NT2/D1 (cell line): ENCODE results near the gene TBC1D2B.
"Not testable (repeated sequence)": the region's sequence is repeated elsewhere in the genome, so short reads cannot be mapped to it uniquely, and the experiment has no call there.

Source experiments
- DNase-seq: peaks from one replicate; pipeline ENCODE4 v3.0.0-alpha.2; 2011; ENCODE audit warnings: low read depth, low spot score
- H3K27me3 ChIP-seq: 2 replicates; pipeline ENCODE4 v1.6.0; 2011; ENCODE audit warnings: mild to moderate bottlenecking; ENCODE audit not compliant: insufficient read length, insufficient read depth
- H3K36me3 ChIP-seq: 2 replicates; pipeline ENCODE4 v1.6.1; 2011; ENCODE audit warnings: mild to moderate bottlenecking, low read length, mixed read lengths; ENCODE audit not compliant: insufficient read depth, insufficient read length
- H3K4me1 ChIP-seq: 2 replicates; pipeline ENCODE4 v1.5.1; 2011; ENCODE audit not compliant: insufficient read depth, insufficient read length
- H3K4me3 ChIP-seq: 2 replicates; pipeline ENCODE4 v1.5.1; 2011; ENCODE audit warnings: low read depth; ENCODE audit not compliant: insufficient read length
- H3K9ac ChIP-seq: 2 replicates; pipeline ENCODE4 v1.6.0; 2011; ENCODE audit warnings: low read depth; ENCODE audit not compliant: insufficient read length
- H3K9me3 ChIP-seq: 2 replicates; pipeline ENCODE4 v1.5.1; 2011; ENCODE audit warnings: mild to moderate bottlenecking, low read length; ENCODE audit not compliant: insufficient read depth
- SUZ12 ChIP-seq: IDR thresholded peaks from 2 replicates; pipeline ENCODE4 v1.6.1; 2011; ENCODE audit not compliant: insufficient read length, insufficient read depth; ENCODE audit errors: extremely low read depth
- YY1 ChIP-seq: IDR thresholded peaks from 2 replicates; pipeline ENCODE4 v1.6.1; 2011; ENCODE audit not compliant: insufficient read length, insufficient read depth
- ZNF274 ChIP-seq: IDR thresholded peaks from 2 replicates; pipeline ENCODE4 v1.6.1; 2011; ENCODE audit warnings: mild to moderate bottlenecking, low read depth, low read length

TBC1D2B gene

DNA sequence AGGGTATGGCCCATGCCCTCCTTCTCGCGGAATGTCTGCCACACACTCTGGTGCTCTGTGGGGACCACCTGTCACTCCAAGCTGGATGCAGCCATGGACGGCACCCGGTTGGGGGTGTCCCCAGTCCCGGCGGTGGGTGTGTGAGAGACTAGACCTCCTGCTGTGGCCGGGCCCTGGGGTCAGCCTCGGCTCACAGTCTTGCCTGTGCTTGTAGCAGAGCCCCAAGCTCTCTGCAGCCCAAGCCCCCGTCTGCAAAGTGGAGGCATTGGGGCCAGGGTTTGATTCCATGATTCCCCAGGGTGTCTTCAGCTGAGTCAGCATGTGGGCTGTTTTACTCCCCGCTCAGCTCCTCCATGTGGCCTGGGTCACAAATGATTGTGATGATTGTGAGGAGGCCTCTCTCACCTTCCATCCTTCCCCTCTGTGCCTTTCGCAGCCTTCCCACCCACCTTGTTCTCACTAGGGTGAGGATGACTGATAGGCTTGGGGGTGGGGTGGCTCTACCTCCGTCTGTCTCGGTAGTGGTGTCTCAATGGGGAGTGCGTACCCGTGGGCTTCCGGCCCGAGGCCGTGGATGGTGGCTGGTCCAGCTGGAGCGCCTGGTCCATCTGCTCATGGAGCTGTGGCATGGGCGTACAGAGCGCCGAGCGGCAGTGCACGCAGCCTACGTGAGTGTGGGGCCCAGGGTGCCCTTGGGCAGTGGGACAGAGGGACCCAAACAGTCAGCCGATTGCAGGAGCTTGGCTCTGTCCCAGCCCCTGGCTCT is 100.6 kb downstream of the TBC1D2B start:
- not testable (repeated sequence) for H3K4me3 ChIP-seq, H3K9ac ChIP-seq, H3K36me3 ChIP-seq, H3K27me3 ChIP-seq, H3K9me3 ChIP-seq, H3K4me1 ChIP-seq, DNase-seq

DNA sequence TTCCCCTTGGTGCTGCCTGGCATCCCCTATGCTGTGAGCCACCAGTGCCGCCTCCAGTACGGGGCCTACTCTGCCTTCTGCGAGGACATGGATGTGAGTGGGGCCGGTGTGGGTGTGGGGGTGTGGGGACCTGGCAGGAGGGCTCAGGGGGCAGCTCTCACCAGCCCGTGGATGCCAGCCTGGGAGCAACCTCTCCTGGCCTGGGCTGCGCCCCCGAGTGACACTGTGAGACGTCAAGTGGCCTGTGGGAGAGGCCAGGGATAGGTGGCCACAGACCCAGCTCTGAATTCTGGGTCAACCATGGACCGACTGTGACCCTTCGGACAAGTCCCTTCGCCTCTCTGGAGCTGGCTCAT is 101.4 kb downstream of the TBC1D2B start:
- not testable (repeated sequence) for H3K36me3 ChIP-seq, H3K4me3 ChIP-seq, H3K27me3 ChIP-seq, H3K9ac ChIP-seq, DNase-seq, H3K9me3 ChIP-seq, H3K4me1 ChIP-seq

DNA sequence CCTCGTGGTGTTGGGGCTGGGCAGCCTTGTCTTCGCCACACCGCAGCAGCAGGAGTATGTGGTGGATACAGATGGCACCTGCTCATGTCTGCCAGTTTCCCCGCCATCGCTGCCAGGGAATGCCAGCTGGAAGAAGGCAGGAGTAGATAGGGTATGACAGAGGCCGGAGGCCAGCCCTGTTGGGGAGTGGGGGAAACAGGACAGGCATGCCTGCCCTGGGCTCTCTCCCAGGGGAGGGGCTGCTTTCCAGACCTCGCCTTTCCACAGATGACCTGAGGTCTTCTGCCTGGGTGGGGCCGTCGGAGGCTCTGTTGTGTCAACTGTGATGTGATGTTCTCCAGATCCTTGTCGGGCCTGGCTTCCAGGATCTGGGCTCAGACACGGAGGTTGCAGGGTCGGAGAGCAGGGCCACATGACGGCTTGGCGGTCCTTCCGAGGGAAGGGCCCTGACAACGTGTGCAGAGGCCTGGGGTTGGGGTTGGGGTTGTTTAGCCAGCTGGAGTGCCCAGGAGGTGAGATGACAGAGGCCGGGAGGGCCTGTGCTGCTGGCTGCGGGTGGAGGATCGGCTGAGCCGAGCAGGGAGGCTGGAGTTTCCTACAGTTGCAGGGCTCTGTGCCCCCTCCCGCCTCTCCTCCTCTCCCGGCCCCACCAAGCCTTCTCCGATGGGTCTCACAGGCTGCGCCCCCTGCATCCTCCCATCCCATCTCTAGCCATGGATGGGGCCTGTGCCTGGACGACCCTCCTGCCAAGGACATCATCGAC is 102.0 kb downstream of the TBC1D2B start:
- Histone ChIP-seq H3K9me3 (no peaks in the 10 kb centered on the region), H3K4me1 (peaks cover 4% of the 10 kb centered on the region), H3K36me3 (no peaks in the 10 kb centered on the region), H3K9ac (no peak overlapping the region), H3K27me3 (no peaks in the 10 kb centered on the region), H3K4me3 (no peak overlapping the region)
- TF ChIP-seq SUZ12 (no peak), ZNF274 (no peak), YY1 (no peak)
- DNase-seq: no peak

DNA sequence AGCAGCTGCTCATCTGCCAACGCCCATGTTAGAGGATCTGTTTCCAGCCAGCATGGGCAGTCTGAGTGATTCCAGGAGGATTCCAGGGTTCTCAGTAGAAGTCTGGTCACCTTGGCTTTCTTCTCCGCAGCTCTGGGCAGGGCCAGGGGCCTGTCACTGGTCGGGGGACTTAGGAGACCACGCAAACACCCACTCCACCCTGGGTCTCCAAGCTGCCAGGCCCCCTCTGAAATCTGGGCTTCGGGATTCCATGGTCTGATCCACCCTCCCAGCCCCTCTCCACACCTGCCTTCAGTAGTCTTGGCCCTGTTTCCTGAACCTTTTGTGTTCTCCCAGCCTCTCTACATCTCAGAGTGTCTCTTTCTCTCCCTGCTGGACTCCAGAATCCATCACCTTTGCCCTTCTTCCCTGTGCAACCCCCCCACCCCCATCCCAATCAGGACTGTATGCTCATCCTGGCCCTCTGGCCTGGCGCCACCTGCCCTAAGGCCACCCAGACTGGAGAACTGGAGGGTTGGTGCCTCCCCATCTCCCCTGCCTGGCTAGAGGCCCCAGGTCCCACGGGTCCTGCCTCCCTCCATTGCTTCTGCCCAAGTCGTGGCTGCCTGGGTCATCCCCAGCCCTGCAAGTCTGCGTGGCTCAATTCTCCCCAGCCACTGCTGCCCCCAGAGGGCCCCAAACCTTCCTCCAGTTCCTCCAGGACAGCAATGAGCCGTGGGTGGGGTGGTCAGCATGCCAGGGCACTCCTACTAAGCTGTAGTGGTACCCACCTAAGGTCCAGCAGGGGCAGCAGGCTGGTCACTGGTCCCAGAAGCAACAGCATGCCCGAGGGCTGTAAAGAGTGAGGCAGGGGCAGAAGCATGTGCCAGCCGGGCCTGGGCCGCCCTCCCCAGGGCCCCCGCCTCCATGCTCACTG is 102.8 kb downstream of the TBC1D2B start:
- H3K4me1 ChIP-seq: peaks cover 4% of the 10 kb centered on the region
- no peaks in the 10 kb centered on the region for H3K36me3 ChIP-seq
- H3K27me3 ChIP-seq: no peaks in the 10 kb centered on the region
- H3K4me3 ChIP-seq: no peak overlapping the region
- DNase-seq: no peak
- no peak for TF ChIP-seq YY1
- TF ChIP-seq ZNF274: no peak
- TF ChIP-seq SUZ12: no peak
- no peaks in the 10 kb centered on the region for H3K9me3 ChIP-seq
- no peak overlapping the region for H3K9ac ChIP-seq

DNA sequence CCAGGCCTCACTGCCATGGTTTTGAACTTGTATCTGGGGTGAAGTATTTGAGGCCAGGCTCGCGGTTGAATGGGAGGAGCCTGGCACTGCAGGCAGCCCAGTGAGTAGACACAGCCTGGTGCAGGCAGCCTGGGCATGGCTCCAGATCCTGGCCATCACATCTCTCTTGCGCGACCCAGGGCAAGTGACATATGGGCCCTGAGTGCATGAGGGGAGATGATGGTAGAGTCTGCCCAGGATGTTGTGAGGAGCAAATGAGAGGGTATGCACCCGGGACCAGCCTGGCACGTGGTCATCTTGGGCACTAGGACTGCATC is 103.5 kb downstream of the TBC1D2B start:
- no peak for DNase-seq
- no peak overlapping the region for H3K9ac ChIP-seq
- no peaks in the 10 kb centered on the region for H3K27me3 ChIP-seq
- H3K9me3 ChIP-seq: no peaks in the 10 kb centered on the region
- TF ChIP-seq ZNF274 (no peak), SUZ12 (no peak), YY1 (no peak)
- peaks cover 2% of the 10 kb centered on the region for H3K4me1 ChIP-seq
- no peak overlapping the region for H3K4me3 ChIP-seq
- H3K36me3 ChIP-seq: no peaks in the 10 kb centered on the region

DNA sequence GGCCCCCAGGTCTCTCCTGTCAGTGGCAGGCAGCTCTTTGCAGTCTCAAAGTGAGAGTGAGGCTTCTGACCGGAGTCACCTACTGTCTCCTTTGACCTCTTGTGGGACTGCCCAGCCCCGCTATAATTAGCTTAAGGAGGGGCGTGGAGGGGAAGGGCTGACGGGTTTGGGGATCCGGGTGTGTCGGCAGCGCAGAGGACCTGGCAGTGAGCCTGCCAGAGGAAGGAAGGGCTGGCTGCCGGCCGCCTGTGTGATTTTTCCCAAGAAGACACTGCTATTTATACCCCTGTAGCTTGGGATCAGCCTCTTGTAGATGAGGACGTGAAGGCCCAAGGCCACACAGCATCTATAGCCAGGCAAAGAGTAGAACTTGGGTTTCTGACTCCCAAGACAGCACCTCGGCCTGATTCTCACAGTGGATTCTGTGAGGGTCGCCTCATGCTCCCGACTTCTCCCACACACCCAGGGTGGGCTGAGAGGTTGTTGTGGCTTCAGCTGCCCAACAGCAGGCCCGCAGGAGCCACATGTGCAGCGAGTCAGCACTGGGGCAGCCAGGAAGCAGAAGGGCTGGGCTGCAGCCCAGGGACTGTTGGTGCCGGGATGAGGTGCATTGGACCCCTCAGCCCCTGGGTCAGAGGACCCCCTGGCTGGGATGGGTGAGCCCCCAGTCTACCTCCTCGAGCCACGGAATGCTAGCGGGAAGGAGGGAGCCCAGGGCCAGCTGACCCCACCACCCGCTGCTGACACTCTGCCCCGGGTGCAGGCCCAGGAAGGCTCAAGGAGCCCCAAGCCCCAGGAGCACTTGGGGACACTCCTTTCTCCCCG is 104.0 kb downstream of the TBC1D2B start:
- H3K4me3 ChIP-seq, H3K9ac ChIP-seq, DNase-seq, H3K27me3 ChIP-seq, H3K36me3 ChIP-seq, H3K4me1 ChIP-seq, H3K9me3 ChIP-seq: not testable (repeated sequence)

DNA sequence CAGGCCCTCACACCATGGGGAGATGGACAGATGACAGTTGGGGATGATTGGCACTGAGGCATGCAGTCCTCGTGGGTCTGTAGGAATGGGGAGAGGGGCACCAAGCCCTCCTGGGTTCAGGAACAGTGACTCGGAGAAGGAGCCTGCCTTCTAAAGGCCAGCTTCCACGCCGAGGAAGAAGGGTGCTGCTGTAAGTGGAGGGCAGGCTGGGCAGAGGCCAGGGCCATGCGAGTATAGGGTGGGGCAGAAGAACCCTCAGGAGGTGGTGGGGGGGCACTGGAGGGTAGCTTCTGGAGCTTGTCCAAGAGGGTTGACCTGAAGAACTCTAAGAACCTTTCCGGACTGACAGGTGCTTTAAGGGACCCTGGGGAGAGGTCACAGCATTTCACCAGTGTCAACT is 104.8 kb downstream of the TBC1D2B start:
- not testable (repeated sequence) for H3K27me3 ChIP-seq, H3K9me3 ChIP-seq, H3K9ac ChIP-seq, DNase-seq, H3K4me3 ChIP-seq, H3K36me3 ChIP-seq, H3K4me1 ChIP-seq

DNA sequence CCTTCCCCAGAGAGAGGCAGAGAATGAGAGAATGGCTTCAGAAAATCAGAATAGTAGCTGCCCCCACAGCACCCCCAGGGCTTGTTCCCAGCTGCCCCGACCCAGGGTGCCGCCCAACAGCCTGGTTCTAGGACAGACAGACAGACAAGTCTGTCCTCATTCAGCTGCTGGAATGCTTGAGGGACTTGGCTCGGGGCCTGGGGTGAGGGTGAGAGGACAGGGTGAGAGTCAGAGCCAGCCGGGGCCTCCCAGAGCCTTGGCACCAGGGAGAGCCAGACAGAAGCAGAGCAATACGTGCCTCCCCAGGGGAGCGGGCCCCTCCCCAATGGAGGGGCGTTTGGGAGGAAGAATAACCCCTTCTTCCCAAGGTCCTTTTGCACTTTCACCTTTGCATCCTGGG is 105.6 kb downstream of the TBC1D2B start:
- not testable (repeated sequence) for H3K4me3 ChIP-seq, H3K9ac ChIP-seq, DNase-seq, H3K9me3 ChIP-seq, H3K36me3 ChIP-seq, H3K4me1 ChIP-seq, H3K27me3 ChIP-seq

DNA sequence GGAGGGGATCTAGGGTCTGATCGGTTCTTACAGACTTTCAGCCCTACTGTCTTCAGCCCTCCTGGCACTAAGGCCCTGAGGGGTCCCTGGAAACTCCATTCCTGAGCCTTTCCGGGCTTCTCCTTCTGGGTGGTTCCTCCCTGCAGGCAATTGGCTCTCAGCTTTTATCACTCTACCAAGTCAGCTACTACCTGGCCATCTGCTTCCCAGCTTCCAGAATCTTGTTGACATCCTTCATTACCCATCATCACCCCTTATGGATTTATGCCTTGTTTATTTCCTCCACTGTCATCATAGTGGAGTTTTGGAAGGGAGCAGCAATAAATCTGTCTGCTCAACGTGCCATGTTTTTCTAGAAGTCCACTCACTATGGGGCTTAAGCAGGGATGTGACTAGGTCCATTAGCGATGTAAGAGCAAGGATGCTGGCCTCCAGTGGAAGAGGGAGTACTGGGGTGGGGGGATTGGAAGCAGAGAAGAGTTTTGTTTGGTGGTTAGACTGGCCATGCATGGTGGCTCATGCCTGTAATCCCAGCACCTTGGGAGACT is 106.6 kb downstream of the TBC1D2B start:
- H3K9me3 ChIP-seq, H3K4me1 ChIP-seq, H3K27me3 ChIP-seq, H3K36me3 ChIP-seq, H3K4me3 ChIP-seq, H3K9ac ChIP-seq, DNase-seq: not testable (repeated sequence)
